Measurements from ENCODE around the gene GRID2.
"Not testable (repeated sequence)": the region's sequence is repeated elsewhere in the genome, so short reads cannot be mapped to it uniquely, and the experiment has no call there.

The GRID2 gene

DNA sequence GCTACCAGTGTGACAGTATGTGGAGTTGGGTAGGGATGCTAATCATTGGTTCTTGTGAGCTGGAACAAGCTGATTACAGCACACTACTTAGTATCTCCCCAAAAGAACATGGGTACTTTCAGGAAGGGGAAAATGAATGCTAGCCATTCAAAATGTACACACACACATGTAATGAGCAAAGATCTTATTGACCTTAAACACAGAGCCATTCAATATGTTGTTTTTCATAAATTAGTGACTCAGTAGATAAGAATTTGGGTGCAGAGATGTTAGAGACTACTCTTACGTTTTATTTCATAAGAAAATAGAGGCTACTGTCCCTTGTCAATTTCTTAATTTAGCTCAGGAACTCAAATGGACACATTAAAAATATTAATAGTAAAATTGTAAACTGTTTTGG lies 1015.3 kb downstream of the GRID2 start:
- no peak for DNase-seq (ENCODE audit: low spot score)

DNA sequence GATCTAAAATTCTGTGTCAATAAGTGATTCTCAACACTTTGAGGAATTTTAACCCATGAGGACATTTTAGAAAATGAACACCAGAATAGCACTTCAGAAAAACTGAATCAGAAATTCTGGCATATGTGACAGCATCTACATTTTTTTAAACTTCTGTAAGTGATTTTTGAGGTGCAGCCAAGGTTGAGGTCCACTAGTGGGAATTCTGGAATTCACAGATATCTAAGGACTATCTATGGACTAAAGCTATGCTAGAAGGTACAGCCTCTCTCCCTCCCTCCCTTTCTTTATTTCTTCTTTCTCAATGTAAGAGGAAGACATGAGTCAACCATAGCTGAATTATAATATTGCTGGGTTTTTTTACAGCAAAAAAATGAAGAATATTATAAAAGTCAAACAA lies 1016.6 kb downstream of the GRID2 start:
- no peak for DNase-seq (ENCODE audit: low spot score)

DNA sequence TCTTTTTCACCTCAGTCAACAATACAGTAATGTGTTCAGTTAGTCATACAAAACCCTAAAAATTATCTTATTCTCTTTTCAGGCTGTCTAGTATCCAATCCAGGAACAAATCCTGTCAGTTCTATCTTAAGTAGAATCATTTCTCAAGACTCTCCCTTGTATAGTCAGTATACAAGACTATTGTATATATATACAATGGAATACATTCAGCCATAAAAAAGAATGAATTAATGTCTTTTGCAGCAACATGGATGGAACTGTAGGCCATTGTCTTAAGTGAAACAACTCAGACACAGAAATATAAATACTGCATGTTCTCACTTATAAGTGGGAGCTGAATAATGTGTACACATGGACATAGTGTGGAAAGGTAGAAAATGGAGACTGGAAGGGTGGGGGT lies 1023.6 kb downstream of the GRID2 start:
- no peak for DNase-seq (ENCODE audit: low spot score)

DNA sequence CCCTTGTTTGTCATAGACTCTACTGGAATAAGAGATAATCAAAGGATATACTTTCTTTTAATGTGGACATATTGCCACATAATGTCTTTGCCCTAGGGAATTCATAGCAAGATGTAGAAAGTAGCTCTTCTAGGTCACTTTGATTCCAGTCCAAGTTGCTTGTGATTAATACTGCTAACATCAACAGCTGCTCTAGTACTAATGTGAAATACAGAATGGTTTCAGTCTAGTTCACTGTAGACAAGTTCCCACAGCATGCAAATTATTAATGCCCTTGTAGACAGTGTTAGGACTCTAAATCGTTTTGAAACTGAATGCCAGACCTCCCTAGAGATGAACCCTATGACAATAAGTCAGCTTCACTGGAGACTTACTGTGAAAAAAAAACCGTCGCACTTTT lies 1030.2 kb downstream of the GRID2 start:
- DNase-seq (ENCODE audit: low spot score) = no peak

- DNase-seq (ENCODE audit: low spot score) = no peak
Measured at GRCh38 chr4:93337196-93337595, 1033.4 kb downstream of the GRID2 start.

DNA sequence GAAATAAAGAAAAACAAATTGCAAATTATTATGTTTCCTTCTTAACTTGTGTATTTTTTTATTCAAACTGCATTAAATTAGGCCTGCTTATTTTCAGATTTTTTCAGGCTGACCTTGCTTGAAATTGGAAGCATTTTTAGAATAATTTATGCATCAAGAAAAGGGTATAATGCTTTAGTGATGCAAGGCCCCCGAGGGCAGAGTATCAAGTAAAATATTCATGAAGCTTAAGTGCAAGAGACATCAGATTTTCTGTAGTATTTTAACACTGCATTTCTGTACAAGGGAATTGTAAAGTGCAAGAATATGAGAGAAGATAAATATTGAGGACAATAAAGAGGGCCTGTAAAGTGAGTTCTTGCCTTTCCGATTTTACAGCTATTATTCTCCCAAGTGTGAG lies 1039.0 kb downstream of the GRID2 start:
- no peak for DNase-seq (ENCODE audit: low spot score)

DNA sequence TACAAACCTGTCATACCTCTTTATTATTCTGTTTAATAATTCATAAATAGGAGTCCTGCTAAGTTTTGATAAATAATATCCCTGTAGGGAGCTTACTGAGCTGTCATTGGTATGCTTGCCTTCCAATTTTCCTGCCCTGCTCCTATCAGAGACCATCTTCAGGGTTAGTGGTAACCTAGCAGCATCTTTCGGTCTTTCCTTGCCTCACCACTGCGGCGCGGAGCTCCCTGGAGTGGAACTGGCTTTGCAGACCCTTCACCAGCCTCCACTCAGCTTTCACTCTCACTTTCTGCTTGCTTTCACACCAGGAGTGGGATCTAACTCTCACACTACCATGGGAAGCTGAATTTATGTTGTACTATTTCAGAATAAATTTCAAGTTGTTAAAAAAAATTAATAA lies 1043.1 kb downstream of the GRID2 start:
- DNase-seq (ENCODE audit: low spot score) = no peak

DNA sequence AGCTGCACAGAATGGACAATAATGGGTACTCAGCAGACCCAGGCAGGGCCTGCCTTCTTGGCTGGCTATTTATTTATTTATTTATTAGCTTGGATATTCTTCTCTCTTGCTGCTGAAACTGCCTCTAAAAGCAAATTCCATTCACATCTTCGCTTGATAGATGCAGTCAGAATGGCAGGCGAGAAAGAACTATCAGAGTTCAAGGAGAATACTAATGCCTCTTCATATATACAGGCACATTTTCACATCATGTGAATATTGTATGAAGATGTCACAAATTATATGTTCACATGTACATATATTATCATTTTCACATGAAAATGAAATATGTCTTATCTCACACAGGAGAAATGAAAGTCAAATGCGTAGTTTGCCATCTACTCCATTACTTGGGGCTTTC lies 1045.1 kb downstream of the GRID2 start:
- DNase-seq (ENCODE audit: low spot score) = no peak

DNA sequence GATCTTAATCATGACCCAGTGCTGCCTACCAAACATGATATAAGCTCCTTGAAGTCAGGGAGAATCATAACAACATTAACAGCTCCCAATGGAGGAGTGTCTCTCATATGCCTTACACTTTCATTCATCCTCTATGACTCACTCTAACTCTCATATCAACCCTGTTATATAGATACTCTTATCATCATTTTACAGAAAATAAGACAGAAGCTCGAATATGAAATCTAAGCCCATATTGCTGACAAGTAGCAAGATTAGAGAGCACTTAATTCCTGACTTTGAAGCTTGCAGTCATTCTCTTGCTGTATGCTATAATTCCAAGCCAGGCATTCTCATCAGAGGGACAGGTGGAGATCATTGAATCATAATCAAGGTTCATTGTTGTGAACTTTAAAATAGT lies 1048.1 kb downstream of the GRID2 start:
- no peak for DNase-seq (ENCODE audit: low spot score)

DNA sequence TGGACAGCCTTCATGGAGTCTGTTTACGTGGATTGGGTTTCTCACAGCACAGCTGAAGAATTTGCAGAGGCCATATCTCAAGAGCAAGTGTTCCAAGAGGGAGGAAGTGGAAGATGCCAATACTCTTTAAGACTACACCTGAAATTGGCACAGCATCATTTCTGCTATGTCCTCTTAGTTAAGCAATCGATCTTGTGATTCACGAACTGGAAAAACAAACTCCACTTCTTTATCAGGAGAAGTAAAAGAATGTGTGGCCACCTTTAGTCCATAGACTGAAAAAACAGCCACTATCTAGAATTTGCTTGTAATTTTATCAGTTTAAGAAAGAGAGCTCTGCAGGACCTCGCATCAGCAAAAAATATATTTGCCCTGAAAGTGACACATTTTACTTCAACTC lies 1051.6 kb downstream of the GRID2 start:
- DNase-seq (ENCODE audit: low spot score) = no peak

DNA sequence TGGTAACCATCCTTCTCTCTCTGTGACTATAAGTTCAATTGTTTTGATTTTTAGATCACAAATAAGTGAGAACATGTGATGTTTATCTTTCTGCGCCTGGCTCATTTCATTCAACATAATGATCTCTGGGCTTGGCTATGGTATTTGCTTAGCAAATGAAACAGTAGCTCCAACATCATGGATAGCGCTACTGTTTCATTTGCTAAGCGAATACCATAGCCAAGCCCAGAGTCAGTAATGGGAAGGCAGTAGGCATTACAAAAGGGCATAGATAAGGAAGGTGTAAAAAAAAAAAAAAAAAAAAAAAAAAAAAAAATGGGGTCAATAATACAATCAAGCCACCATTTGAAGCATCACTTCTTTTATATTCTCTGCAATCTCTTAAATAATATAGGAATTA lies 1055.8 kb downstream of the GRID2 start:
- no peak for DNase-seq (ENCODE audit: low spot score)

GRCh38 chr4:93366169-93366755 lies 1062.5 kb downstream of the GRID2 start:
- DNase-seq (ENCODE audit: low spot score) = not testable (repeated sequence)

DNA sequence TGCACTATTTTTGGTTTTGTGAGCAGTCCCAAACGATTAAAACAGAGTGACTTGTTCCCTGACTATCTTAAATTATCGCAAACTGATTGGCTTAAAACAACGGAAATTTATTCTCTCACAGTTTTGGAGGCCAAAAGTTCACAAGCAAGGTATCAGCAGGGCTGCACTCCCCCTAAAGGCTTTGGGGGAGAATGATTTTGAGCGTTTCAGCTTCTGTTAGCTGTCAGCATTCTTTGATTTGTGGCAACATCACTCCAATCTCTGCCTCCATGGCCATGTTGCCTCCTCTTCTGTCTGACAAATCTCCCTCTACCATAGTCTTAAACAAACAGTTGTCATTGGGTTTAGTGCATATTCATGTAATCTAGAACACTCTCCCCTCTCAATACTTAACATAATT lies 1065.2 kb downstream of the GRID2 start:
- DNase-seq (ENCODE audit: low spot score) = no peak

DNA sequence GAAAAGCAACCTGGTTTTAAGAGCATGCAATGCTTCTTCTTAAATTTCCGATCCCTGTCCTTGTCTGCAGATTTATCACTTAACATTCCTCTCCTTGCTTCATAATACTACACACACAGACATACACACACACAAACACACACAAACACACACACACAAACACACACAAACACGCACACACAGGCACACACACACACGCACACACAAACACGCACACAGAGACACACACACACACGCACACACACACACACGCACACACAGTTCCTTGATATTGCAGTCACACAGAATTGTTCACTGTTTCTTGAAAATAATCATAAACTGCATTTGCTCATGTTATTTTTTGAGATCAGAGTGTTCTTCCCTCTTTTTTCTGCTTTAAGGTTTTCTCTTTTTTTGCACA lies 1066.5 kb downstream of the GRID2 start:
- no peak for DNase-seq (ENCODE audit: low spot score)

DNA sequence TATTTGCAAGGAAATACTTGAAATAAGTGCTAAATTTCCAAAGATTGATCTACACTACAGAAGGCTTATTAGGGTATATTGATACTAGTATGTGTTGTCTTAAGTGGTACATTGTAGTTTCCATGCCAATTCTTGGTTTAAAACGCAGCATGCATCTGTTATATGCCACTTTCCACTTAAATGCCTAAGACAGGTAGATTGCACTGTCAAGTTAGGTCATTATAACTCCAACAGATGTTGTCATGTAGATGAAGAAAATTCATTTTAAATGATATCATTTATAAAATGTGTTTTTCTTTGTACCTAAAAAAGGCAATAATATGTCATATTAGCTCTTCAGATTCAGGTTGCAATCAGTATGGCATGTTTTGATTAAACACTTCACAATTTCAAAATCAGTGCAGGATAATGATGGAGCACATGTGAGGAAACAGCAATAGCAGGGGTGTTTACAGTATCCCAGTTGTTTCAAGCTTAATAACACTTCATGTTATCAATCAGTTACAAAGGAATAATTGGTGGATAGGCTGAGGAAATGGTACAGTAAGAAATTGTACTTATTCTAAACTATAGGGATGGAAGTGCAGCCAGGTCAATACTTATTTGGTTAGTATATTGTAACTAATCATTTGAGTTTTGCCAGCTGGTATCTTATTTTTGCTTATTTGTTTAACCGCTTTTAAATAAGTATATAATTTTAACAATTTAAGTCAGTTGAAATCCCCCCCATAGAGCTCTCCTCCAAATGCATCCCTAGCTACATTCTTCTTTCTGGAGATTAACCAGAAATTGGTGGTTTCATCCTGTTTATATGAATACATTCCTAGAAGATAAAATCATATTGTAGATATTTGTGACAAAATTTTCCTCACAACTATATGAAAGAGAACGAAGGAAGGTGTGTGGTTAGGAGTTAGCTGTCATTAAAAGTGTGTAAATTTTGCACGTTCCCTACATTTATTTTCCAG lies 1070.4 kb downstream of the GRID2 start:
- no peak for DNase-seq (ENCODE audit: low spot score)

- DNase-seq (ENCODE audit: low spot score) = no peak
Measured at GRCh38 chr4:93384241-93384640, 1080.5 kb downstream of the GRID2 start.

DNA sequence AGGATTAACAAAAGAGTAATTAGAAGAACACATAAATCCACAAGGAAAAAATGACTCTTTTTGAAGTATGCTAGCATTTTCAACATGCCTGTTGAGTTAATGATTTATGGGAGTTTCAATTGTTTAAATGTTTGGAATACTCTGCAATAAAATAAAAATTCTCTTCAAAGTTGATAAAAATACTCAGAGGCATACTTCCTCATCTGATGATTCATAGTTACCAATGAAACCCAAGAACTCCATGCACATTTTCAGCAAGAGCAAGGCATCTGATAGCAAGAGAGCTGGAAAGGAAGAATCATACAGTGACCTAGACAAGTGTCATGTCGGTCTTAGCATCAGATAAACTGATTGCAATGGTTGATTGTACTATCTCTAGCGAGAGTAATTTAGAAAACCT lies 1081.1 kb downstream of the GRID2 start:
- no peak for DNase-seq (ENCODE audit: low spot score)

- no peak for DNase-seq (ENCODE audit: low spot score)
Measured at GRCh38 chr4:93394545-93395081, 1090.8 kb downstream of the GRID2 start.

DNA sequence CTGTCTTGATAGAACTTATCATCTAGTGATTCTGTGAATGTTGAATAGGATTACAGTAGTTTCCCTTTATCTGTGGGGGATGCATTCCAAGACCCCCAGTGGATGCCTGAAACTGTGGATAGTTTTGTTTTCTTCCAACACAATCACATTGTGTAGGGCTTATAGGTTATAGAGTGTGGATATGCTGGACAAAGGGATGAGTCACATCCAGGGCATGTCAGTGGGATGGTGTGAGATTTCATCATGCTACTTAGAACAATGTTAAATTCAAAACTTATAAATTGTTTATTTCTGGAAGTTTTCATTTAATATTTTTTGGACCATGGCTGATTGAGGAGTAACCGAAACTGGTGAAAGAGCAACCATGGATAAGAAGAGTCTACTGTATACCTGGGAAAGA lies 1092.5 kb downstream of the GRID2 start:
- DNase-seq (ENCODE audit: low spot score) = no peak

DNA sequence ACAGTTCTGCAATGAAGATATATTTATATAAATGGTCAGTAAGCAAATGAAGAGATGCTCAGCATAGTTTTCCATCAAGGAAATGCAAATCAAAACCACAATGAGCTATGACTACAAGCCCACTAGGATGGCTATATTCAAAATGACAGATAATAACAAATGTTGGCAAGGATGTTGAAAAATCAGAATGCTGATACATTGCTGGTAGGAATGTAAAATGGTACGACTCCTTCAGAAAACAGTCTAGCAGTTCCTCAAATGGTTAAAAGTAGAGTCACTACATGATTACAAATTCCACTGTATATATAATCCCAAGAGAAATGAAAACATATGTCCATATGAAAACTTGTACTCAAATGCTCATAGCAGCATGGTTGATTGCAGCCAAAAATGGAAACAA lies 1099.8 kb downstream of the GRID2 start:
- DNase-seq (ENCODE audit: low spot score) = no peak

DNA sequence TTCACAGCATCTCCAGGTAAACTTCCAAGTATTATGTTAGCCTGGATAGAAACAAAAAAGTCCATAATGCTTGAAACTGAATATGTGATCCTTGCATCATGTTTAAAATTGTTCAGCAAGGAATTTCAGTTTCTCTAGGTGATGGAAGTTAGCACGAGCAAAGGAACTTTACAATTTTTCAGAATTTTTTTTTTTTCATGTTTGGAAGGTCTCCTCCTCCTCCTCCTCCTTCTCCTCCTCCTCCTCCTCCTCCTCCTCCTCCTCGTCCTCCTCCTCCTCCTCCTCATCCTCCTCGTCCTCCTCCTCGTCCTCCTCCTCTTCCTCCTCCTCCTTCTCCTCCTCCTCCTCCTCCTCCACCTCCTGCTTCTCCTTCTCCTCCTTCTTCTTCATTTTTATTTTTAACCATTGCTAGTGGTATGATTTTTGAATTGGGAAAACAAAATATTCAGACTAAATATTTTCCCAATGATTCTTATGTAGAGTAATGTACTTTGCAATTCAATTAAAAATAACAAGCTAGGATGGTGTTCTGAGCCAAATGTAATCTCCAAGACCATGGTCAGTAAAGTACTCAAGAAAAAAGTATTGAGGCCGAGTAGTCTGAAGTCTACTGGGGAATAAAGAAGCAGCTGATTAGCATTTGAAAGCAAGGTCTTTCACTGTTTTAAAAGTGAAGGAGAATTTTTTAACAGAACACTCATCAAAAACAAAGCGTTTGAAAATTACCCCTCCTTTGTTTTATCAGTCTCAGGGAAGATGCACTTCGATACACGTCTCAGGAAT lies 1103.9 kb downstream of the GRID2 start:
- DNase-seq (ENCODE audit: low spot score) = no peak

DNA sequence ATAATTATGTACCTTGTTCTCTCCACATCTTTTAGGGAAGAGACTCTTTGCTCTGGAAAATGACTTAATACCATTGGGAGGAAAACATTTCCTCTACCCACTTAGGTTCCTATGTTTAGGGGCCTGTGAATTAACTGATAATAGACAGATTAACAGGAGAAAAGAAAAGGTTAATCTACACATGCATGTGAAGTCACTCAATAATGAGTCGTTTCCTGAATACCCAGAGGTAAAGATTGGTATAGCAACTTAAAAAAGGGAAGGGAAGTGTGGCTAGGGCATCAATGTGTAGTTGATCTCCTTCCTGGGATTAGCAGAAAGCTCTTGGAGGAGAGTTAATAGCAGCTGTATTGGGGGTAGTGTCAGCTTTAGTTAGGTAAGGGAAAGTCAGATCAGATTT lies 1105.3 kb downstream of the GRID2 start:
- DNase-seq (ENCODE audit: low spot score) = no peak
